Mesendoderm (in vitro differentiated cells): ENCODE measurements around the gene CHID1.

Source experiments
- DNase-seq: peaks from one replicate; pipeline ENCODE4 v3.0.0; 2013
- H2AK5ac ChIP-seq: 2 replicates; pipeline ENCODE4 v1.6.1; 2013; ENCODE audit warnings: low read length, inconsistent platforms
- H2BK120ac ChIP-seq: 2 replicates; pipeline ENCODE4 v1.6.1; 2013; ENCODE audit warnings: low read depth, mild to moderate bottlenecking, low read length, moderate library complexity, mixed read lengths
- H2BK15ac ChIP-seq: replicated peaks from 2 replicates; pipeline ENCODE4 v1.6.1; 2013; ENCODE audit warnings: low read depth, mild to moderate bottlenecking, moderate library complexity
- H2BK5ac ChIP-seq: 2 replicates; pipeline ENCODE4 v1.6.1; 2013; ENCODE audit warnings: low read length, inconsistent platforms
- H3K18ac ChIP-seq: 2 replicates; pipeline ENCODE4 v1.6.1; 2013; ENCODE audit warnings: mild to moderate bottlenecking, low read length, mixed read lengths
- H3K23ac ChIP-seq: one replicate; pipeline ENCODE4 v1.6.1; 2013; ENCODE audit warnings: low read length
- H3K27ac ChIP-seq: 2 replicates; pipeline ENCODE4 v1.5.1; 2013; ENCODE audit warnings: low read depth, mild to moderate bottlenecking, inconsistent platforms, low read length, moderate library complexity
- H3K27me3 ChIP-seq: 2 replicates; pipeline ENCODE4 v1.6.1; 2013; ENCODE audit warnings: low read length, control low read depth, mild to moderate bottlenecking, inconsistent platforms; ENCODE audit not compliant: insufficient read depth, poor library complexity
- H3K36me3 ChIP-seq: 2 replicates; pipeline ENCODE4 v1.6.1; 2013; ENCODE audit warnings: low read length, inconsistent platforms; ENCODE audit not compliant: control insufficient read depth, insufficient read depth
- H3K4ac ChIP-seq: one replicate; pipeline ENCODE4 v1.6.1; 2013; ENCODE audit warnings: low read depth, mild to moderate bottlenecking, low read length, moderate library complexity
- H3K4me1 ChIP-seq: 2 replicates; pipeline ENCODE4 v1.6.1; 2013; ENCODE audit warnings: low read depth, low read length, inconsistent platforms; ENCODE audit not compliant: control insufficient read depth
- H3K4me2 ChIP-seq: 2 replicates; pipeline ENCODE4 v1.6.1; 2013; ENCODE audit warnings: low read length
- H3K4me3 ChIP-seq: 2 replicates; pipeline ENCODE4 v1.5.1; 2013; ENCODE audit warnings: mild to moderate bottlenecking, low read length
- H3K56ac ChIP-seq: one replicate; pipeline ENCODE4 v1.6.1; 2013; ENCODE audit warnings: low read length
- H3K79me1 ChIP-seq: 2 replicates; pipeline ENCODE4 v1.6.1; 2013; ENCODE audit warnings: low read length, inconsistent platforms
- H3K79me2 ChIP-seq: 2 replicates; pipeline ENCODE4 v1.6.1; 2013; ENCODE audit warnings: mild to moderate bottlenecking, low read length; ENCODE audit not compliant: control insufficient read depth, insufficient read depth
- H3K9ac ChIP-seq: 2 replicates; pipeline ENCODE4 v1.6.1; 2013; ENCODE audit warnings: low read length, inconsistent platforms
- H4K5ac ChIP-seq: one replicate; pipeline ENCODE4 v1.6.1; 2013; ENCODE audit warnings: low read length
- H4K8ac ChIP-seq: one replicate; pipeline ENCODE4 v1.6.1; 2013; ENCODE audit warnings: low read depth, mild to moderate bottlenecking, control low read depth, low read length, moderate library complexity
- WGBS: extraction: QIAGEN DNeasy Blood & Tissue Kit; methylation state at CpG from one replicate; pipeline ENCODE4 v1.1.7; 2013; ENCODE audit warnings: low lambda C conversion rate, missing lambda C conversion rate; ENCODE audit not compliant: insufficient coverage; ENCODE audit errors: extremely low coverage; 5-methylcytosine and 5-hydroxymethylcytosine counted together

Gene CHID1

DNA sequence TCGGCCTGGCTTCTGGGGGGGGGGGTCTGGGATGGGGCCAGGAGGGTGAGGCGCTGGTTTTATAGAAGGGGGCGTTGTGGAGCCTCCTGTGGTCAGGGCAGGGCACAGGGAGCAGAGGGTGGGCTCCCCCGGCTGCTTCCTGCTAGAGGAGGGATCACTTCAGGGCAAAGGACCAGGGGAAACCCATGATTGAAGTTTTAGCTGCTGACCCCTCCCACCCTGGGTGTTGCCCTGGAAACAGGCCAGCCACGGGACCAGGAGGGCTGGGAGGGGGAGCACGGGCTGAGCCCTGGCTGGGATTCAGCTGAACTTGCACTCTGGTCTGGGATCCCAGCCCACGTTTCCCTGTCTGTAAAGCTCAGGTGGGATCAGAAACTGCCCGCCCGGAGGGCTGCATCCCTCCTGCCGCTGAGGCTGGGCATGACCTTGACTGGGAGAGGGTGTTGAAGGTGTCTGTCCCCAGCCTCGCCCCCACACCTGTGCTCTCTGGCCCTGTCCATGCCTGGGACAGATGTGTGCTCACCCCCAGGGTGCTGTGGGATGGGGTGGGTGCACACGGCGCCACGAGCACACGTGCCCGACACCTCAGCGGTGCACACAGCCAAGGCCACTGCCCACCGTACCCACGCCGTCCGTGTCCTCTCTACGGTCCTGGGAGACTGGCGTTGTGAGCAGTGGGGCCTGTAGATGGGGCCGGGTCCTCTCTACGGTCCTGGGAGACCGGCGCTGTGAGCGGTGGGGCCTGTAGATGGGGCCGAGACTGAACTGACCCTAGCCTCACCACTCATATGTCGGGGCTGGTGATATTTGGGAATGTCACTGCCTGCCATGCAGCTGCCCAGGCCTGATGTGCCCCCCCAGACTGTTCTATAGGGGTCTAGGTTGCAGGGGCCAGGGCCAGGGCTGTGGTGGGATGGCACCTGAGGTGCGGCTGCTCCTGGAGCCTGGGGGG lies 65.6 kb downstream of the CHID1 start:
- peak overlapping the region; percentile 2 for H2AK5ac ChIP-seq
- peak overlapping the region; percentile 80 for H3K56ac ChIP-seq

DNA sequence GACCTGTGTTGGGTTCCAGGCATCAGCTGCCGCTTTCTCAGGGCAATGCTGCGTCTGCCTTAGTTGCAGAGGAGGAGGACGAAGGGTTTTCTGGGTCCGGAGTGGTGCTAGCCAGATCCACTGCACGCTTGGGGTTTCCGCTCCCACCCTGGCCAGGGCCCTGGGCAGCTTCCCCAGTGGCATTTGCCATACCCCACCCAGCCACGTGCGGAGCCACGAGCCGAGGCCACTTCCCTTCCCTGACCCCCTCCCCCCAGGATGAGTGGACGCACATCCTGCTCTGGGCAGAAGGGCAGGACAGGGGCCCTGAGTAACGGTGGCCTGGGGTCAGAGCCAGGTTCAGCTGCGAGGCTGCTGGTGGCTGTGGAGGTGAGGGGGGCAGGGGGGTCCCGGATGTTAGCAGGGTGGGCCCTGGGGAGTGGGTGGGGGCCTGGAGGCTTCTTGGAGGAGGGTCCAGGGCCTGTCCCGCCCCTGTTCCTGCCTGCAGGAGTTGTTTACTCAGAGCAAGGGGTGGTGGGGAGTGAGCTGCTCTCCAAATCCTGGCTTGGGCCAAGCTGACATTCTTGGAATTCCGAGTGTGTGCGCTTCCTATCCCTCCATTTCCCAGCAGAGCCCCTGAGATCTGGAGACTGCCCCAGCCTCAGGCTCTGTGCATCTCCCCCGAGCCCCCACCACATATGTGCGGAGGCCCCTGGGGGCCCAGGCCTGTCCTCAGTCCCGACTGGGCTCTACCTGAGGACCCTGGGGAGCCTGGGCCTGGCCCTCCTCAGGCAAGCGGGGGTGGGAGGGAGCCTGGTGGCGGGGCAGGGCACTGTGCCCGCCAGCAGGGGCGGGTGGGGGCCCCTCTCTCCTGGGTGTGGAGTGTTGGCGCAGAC lies 66.6 kb downstream of the CHID1 start:
- Histone ChIP-seq H4K8ac (no peak overlapping the region), H2AK5ac (no peak overlapping the region), H3K18ac (peak overlapping the region; percentile 78), H3K4me3 (peak overlapping the region; percentile 25), H2BK120ac (peak overlapping the region; percentile 47), H3K36me3 (peaks cover 5% of the 10 kb centered on the region), H3K4me1 (peaks cover 6% of the 10 kb centered on the region), H3K79me2 (peaks cover 16% of the 10 kb centered on the region), H3K56ac (peak overlapping the region; percentile 95), H3K79me1 (peaks cover 7% of the 10 kb centered on the region), H4K5ac (no peak overlapping the region), H3K27me3 (no peaks in the 10 kb centered on the region), H3K27ac (peak overlapping the region; percentile 88), H3K9ac (peak overlapping the region; percentile 90), H3K4ac (peak overlapping the region; percentile 65), H3K23ac (peak overlapping the region; percentile 81), H2BK5ac (peak overlapping the region; percentile 87), H2BK15ac (no peak overlapping the region), H3K4me2 (peak overlapping the region; percentile 85)
- no CpG with 5 or more reads among the region's 25 CpGs for WGBS
- peak; percentile 98 for DNase-seq

More for the DNA sequence above, 65.6 kb downstream of the CHID1 start:
- Histone ChIP-seq H2BK120ac (peak overlapping the region; percentile 47), H3K27ac (peak overlapping the region; percentile 88), H3K18ac (peak overlapping the region; percentile 78), H3K79me2 (peaks cover 16% of the 10 kb centered on the region), H3K4ac (peak overlapping the region; percentile 63), H3K4me1 (peaks cover 6% of the 10 kb centered on the region), H4K5ac (no peak overlapping the region), H3K4me2 (peak overlapping the region; percentile 85), H3K79me1 (peaks cover 6% of the 10 kb centered on the region), H2BK5ac (no peak overlapping the region), H3K36me3 (peaks cover 2% of the 10 kb centered on the region), H4K8ac (no peak overlapping the region), H3K23ac (no peak overlapping the region), H3K4me3 (no peak overlapping the region), H3K27me3 (no peaks in the 10 kb centered on the region), H2BK15ac (no peak overlapping the region), H3K9ac (peak overlapping the region; percentile 59)
- peak; percentile 95 for DNase-seq
- no CpG with 5 or more reads among the region's 31 CpGs for WGBS

DNA sequence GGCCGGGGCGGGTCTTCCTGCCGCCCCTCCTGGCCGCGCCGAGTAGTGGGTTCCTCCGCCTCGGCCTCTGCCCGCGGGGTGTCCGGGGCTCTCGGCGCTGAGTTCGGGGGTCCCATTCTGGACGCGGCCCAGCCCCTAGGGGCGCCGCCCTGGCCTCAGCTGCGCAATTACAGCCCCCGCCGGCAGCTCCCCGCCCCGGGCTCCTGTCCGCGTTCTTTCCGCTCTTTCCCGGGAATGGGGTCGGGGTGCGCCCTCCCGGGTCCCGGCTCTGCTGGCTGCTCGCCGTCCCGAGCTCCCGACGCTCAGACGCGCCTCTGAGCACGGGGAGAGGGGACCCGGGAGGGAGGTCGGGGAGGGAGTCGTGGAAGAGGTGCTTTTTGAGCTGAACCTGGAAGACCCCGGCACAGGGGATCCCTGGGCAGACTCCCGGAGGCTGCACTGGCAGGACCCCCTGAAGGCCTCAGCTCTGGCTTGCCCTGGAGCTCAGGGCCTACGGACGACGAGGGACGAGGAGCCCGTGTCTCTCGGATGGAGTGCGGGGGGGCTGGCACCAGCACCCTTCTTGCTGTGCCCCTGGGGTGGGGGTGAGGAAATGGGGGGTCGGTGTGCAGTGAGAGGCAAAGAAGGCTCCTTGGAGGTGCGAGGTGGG lies 67.4 kb downstream of the CHID1 start:
- peak overlapping the region; percentile 77 for H3K4me3 ChIP-seq
- no peak overlapping the region for H4K8ac ChIP-seq
- no peak overlapping the region for H2BK120ac ChIP-seq
- H3K36me3 ChIP-seq = peaks cover 8% of the 10 kb centered on the region
- H3K4me2 ChIP-seq = peak overlapping the region; percentile 83
- H3K9ac ChIP-seq = peak overlapping the region; percentile 90
- H3K23ac ChIP-seq = peak overlapping the region; percentile 29
- peaks cover 16% of the 10 kb centered on the region for H3K79me2 ChIP-seq
- H3K79me1 ChIP-seq = peaks cover 7% of the 10 kb centered on the region
- H3K27me3 ChIP-seq = no peaks in the 10 kb centered on the region
- peak overlapping the region; percentile 95 for H3K56ac ChIP-seq
- H3K27ac ChIP-seq = peak overlapping the region; percentile 31
- no peak overlapping the region for H4K5ac ChIP-seq
- no peak overlapping the region for H2AK5ac ChIP-seq
- peak overlapping the region; percentile 65 for H3K4ac ChIP-seq
- DNase-seq = no peak
- H3K4me1 ChIP-seq = peaks cover 5% of the 10 kb centered on the region
- no peak overlapping the region for H2BK5ac ChIP-seq
- no peak overlapping the region for H2BK15ac ChIP-seq
- no CpG with 5 or more reads among the region's 53 CpGs for WGBS
- peak overlapping the region; percentile 31 for H3K18ac ChIP-seq

DNA sequence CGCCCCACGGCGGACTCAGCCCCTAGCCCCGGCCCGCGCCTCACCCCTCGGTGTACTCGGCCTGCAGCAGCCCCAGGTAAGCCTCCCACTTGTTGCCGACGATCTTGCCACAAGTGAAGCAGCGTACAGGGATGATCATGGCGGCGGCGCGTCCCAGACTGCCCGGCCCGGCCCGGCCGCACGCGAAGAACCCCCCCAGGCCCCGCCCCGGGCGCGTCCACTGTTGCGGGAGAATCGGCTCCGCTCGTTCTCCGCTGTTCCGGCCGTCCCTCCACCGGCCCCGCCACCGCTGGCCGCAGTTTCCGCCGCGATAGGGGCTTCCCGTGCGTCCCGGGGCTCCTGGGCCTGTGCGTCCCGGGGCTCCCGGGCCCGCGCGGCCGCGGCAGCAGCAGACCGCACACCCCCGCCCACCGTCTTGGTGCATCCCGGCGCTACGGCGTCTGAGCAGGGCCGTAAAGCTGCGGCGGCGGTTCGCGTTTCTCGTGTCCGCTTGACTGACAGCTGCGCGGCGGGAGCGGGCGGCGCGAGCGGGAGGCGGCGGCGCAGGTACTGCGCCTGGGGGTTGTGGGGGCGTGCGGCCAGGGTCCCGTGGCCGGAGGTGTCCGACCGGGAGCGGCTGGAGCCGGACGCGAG lies 68.1 kb downstream of the CHID1 start, which contains the start of the genes POLR2L and TSPAN4:
Gene POLR2L (minus strand): TSS at position 160 of the 633 bp plus-strand sequence. CDS start 21 bp downstream, at position 139.
Gene TSPAN4 (plus strand): TSS at position 483 of the 633 bp plus-strand sequence. CDS start 7,453 bp downstream, outside the sequence.
- no CpG with 5 or more reads among the region's 87 CpGs for WGBS
- DNase-seq = peak; percentile 94
- peaks cover 5% of the 10 kb centered on the region for H3K4me1 ChIP-seq

DNA sequence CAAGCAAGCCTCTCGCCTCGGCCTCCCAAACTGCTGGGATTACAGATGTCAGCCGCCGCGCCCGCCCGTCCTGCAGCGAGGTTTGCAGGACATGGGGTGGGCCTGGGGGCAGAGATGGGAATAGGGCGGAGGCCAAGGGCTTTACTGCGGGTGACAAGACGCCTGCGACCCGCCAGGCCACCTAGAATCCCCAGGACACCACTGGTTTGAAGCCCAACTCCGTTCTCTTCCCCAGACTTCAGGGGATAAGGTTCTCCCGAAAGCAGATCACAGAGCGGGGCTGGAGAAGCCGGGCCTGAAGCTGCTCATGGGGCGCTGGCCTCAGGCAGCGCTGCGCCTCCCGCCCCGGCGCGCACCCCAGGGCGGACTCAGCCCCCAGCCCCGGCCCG lies 68.6 kb downstream of the CHID1 start:
- Histone ChIP-seq H3K27ac (no peak overlapping the region), H3K4me3 (peak overlapping the region; percentile 57), H3K36me3 (peaks cover 10% of the 10 kb centered on the region), H3K9ac (peak overlapping the region; percentile 70), H3K27me3 (no peaks in the 10 kb centered on the region), H3K18ac (peak overlapping the region; percentile 11), H3K79me1 (peaks cover 7% of the 10 kb centered on the region), H2AK5ac (no peak overlapping the region), H4K8ac (no peak overlapping the region), H2BK5ac (no peak overlapping the region), H3K23ac (no peak overlapping the region), H3K56ac (peak overlapping the region; percentile 94), H2BK15ac (no peak overlapping the region), H2BK120ac (no peak overlapping the region), H4K5ac (no peak overlapping the region), H3K4me1 (peaks cover 5% of the 10 kb centered on the region), H3K4ac (no peak overlapping the region), H3K79me2 (peaks cover 16% of the 10 kb centered on the region), H3K4me2 (peak overlapping the region; percentile 61)
- no peak for DNase-seq
- no CpG with 5 or more reads among the region's 27 CpGs for WGBS

More for the DNA sequence above, 68.1 kb downstream of the CHID1 start, which contains the start of the genes POLR2L and TSPAN4:
- peak within 1 kb of the TSS; percentile 87 for H2BK5ac ChIP-seq
- peak within 1 kb of the TSS; percentile 95 for H3K56ac ChIP-seq
- H3K4me2 ChIP-seq = peak within 1 kb of the TSS; percentile 83
- peak within 1 kb of the TSS; percentile 90 for H3K9ac ChIP-seq
- H3K36me3 ChIP-seq = peaks cover 8% of the 10 kb centered on the region
- H4K8ac ChIP-seq = no peak within 1 kb of the TSS
- H3K23ac ChIP-seq = peak within 1 kb of the TSS; percentile 81
- no peak within 1 kb of the TSS for H2BK15ac ChIP-seq
- peak within 1 kb of the TSS; percentile 90 for H3K18ac ChIP-seq
- peaks cover 7% of the 10 kb centered on the region for H3K79me1 ChIP-seq
- peaks cover 16% of the 10 kb centered on the region for H3K79me2 ChIP-seq
- H3K4me3 ChIP-seq = peak within 1 kb of the TSS; percentile 77
- no peak within 1 kb of the TSS for H4K5ac ChIP-seq
- peak within 1 kb of the TSS; percentile 72 for H3K27ac ChIP-seq
- H2BK120ac ChIP-seq = peak within 1 kb of the TSS; percentile 95
- H3K27me3 ChIP-seq = no peaks in the 10 kb centered on the region
- H3K4ac ChIP-seq = peak within 1 kb of the TSS; percentile 65
- no peak within 1 kb of the TSS for H2AK5ac ChIP-seq
